ENCODE data around the gene ZNF407.

The ZNF407 gene

GRCh38 chr18:74818516-74819175 is 221.0 kb downstream of the ZNF407 start:
- DNase-seq (ENCODE audit: low read depth), result no peak
- no peak for TF ChIP-seq CTCF (IDR thresholded peaks at IDR 0.05; ENCODE audit: control insufficient read depth, extremely low read depth, insufficient read depth)
- H3K4me3 ChIP-seq (ENCODE audit: low read depth, low read length), result no peak overlapping the region

- H3K4me3 ChIP-seq (ENCODE audit: low read depth, low read length), result no peak overlapping the region
- DNase-seq (ENCODE audit: low read depth), result no peak
- TF ChIP-seq CTCF (IDR thresholded peaks at IDR 0.05; ENCODE audit: control insufficient read depth, extremely low read depth, insufficient read depth), result peak; percentile 37
These were observed 221.9 kb downstream of the ZNF407 start for GRCh38 chr18:74819433-74820059.

- no peak overlapping the region for H3K4me3 ChIP-seq (ENCODE audit: low read depth, low read length)
- no peak for DNase-seq (ENCODE audit: low read depth)
- no peak for TF ChIP-seq CTCF (IDR thresholded peaks at IDR 0.05; ENCODE audit: control insufficient read depth, extremely low read depth, insufficient read depth)
These were observed 222.6 kb downstream of the ZNF407 start for GRCh38 chr18:74820160-74820780.

- DNase-seq (ENCODE audit: low read depth), result no peak
- TF ChIP-seq CTCF (IDR thresholded peaks at IDR 0.05; ENCODE audit: control insufficient read depth, extremely low read depth, insufficient read depth), result no peak
- no peak overlapping the region for H3K4me3 ChIP-seq (ENCODE audit: low read depth, low read length)
These were observed 227.8 kb downstream of the ZNF407 start for GRCh38 chr18:74825460-74825859.

GRCh38 chr18:74826572-74826971 is 228.9 kb downstream of the ZNF407 start:
- no peak overlapping the region for H3K4me3 ChIP-seq (ENCODE audit: low read depth, low read length)

GRCh38 chr18:74828200-74828599 is 230.5 kb downstream of the ZNF407 start:
- DNase-seq (ENCODE audit: low read depth), result no peak
- TF ChIP-seq CTCF (IDR thresholded peaks at IDR 0.05; ENCODE audit: control insufficient read depth, extremely low read depth, insufficient read depth), result no peak
- no peak overlapping the region for H3K4me3 ChIP-seq (ENCODE audit: low read depth, low read length)

More at GRCh38 chr18:74826572-74826971, 228.9 kb downstream of the ZNF407 start:
- TF ChIP-seq CTCF (IDR thresholded peaks at IDR 0.05; ENCODE audit: control insufficient read depth, extremely low read depth, insufficient read depth), result no peak
- DNase-seq (ENCODE audit: low read depth), result no peak
